ENCODE results near the gene KRTAP5-2.

GRCh38 chr11:1561955-1562354 lies 36.1 kb downstream of the KRTAP5-2 start:
- TF ChIP-seq CTCF (IDR thresholded peaks at IDR 0.05) = no peak
- no peak for TF ChIP-seq POLR2A (IDR thresholded peaks at IDR 0.05)
- TF ChIP-seq POLR2AphosphoS5 (IDR thresholded peaks at IDR 0.05) = no peak

All from prostate gland (tissue), 2 donors.